CD14-positive monocyte (primary cell): ENCODE measurements around the gene APCDD1L. TPM values are rescaled to one million over a fixed set of nuclear protein-coding genes. Genes with fewer than 3 reads are reported as not detected.
"Not testable (repeated sequence)": the region's sequence is repeated elsewhere in the genome, so short reads cannot be mapped to it uniquely, and the experiment has no call there.

Experiments
- DNase-seq, 3 donors: peaks; one replicate each; pipeline ENCODE4 v3.0.0-alpha.2; 2011 to 2022
- H2AFZ ChIP-seq: 2 replicates; pipeline ENCODE4 v1.6.0; 2012; ENCODE audit warnings: mild to moderate bottlenecking, low read depth, low read length, inconsistent platforms; ENCODE audit not compliant: insufficient read depth, poor library complexity, severe bottlenecking
- H3K27ac ChIP-seq, 2 donors: 1 replicate in 1 of 2; 2 replicates in 1 of 2; pipeline ENCODE4 v1.5.1; 2012 to 2013; ENCODE audit warnings: low read length in 2 of 2, control low read depth in 1 of 2, inconsistent platforms in 1 of 2, low read depth in 1 of 2, mild to moderate bottlenecking in 1 of 2
- H3K27me3 ChIP-seq, 2 donors: one replicate each; pipeline versions ENCODE4 v1.6.0 to v1.6.1; 2011 to 2013; ENCODE audit warnings: low read length in 2 of 2; ENCODE audit not compliant: control insufficient read depth in 2 of 2, insufficient read depth in 2 of 2
- H3K36me3 ChIP-seq, 2 donors: replicated peaks in 1 of 2; 1 replicate in 1 of 2; 2 replicates in 1 of 2; pipeline versions ENCODE4 v1.5.1 to v1.6.1; 2012 to 2013; ENCODE audit warnings: low read length in 2 of 2, control low read depth in 1 of 2, inconsistent platforms in 1 of 2, mild to moderate bottlenecking in 1 of 2; ENCODE audit not compliant: insufficient read depth in 2 of 2, control insufficient read depth in 1 of 2
- H3K4me1 ChIP-seq, 2 donors: 1 replicate in 1 of 2; 2 replicates in 1 of 2; pipeline versions ENCODE4 v1.5.1 to v1.6.1; 2012 to 2013; ENCODE audit warnings: low read length in 2 of 2, control low read depth in 1 of 2, inconsistent platforms in 1 of 2, mild to moderate bottlenecking in 1 of 2, moderate library complexity in 1 of 2; ENCODE audit not compliant: insufficient read depth in 2 of 2, control insufficient read depth in 1 of 2
- H3K4me2 ChIP-seq: replicated peaks from 2 replicates; pipeline ENCODE3; 2012; ENCODE audit warnings: low read length, moderate library complexity, mild to moderate bottlenecking; ENCODE audit not compliant: poor library complexity, severe bottlenecking; ENCODE audit errors: extremely low read depth
- H3K4me3 ChIP-seq, 3 experiments: fragments of 200-600 bp in 1 of 3; sonication (generic) in 1 of 3; replicated peaks in 1 of 3; 1 replicate in 2 of 3; 2 replicates in 1 of 3; pipeline ENCODE4 v1.5.1; 2011 to 2013; ENCODE audit warnings: low read length in 3 of 3, mild to moderate bottlenecking in 3 of 3, control low read depth in 2 of 3, low read depth in 2 of 3, inconsistent platforms in 1 of 3, moderate library complexity in 1 of 3
- H3K79me2 ChIP-seq: 2 replicates; pipeline ENCODE4 v1.6.0; 2012; ENCODE audit warnings: mild to moderate bottlenecking, control low read depth, inconsistent platforms, low read length, moderate library complexity; ENCODE audit not compliant: insufficient read depth
- H3K9ac ChIP-seq: 2 replicates; pipeline ENCODE4 v1.6.0; 2017; ENCODE audit warnings: low read length, mild to moderate bottlenecking; ENCODE audit not compliant: insufficient read depth, poor library complexity, severe bottlenecking
- H3K9me3 ChIP-seq, 2 donors: replicated peaks in 1 of 2; 1 replicate in 1 of 2; 2 replicates in 1 of 2; pipeline versions ENCODE4 v1.5.1 to v1.6.1; 2012 to 2013; ENCODE audit warnings: low read length in 2 of 2, control low read depth in 1 of 2; ENCODE audit not compliant: control insufficient read depth in 1 of 2, insufficient read depth in 1 of 2
- H4K20me1 ChIP-seq: 2 replicates; pipeline ENCODE4 v1.6.0; 2012; ENCODE audit warnings: mild to moderate bottlenecking, low read length, control low read depth, moderate library complexity; ENCODE audit not compliant: insufficient read depth
- H3K27ac Mint-ChIP-seq, 7 donors: one replicate each; pipeline ENCODE4 v1.8.0; 2020; ENCODE audit warnings: mild to moderate bottlenecking in 7 of 7, mixed read lengths in 7 of 7, moderate library complexity in 6 of 7, inconsistent platforms in 2 of 7
- H3K27me3 Mint-ChIP-seq, 3 donors: one replicate each; pipeline ENCODE4 v1.8.0; 2021 to 2022; ENCODE audit warnings: low read depth in 3 of 3, mild to moderate bottlenecking in 3 of 3, mixed read lengths in 3 of 3, moderate library complexity in 3 of 3, inconsistent platforms in 1 of 3
- H3K36me3 Mint-ChIP-seq, 2 donors: one replicate each; pipeline ENCODE4 v1.8.0; 2020; ENCODE audit warnings: mixed read lengths in 2 of 2, inconsistent platforms in 1 of 2, mild to moderate bottlenecking in 1 of 2
- H3K4me1 Mint-ChIP-seq: one replicate; pipeline ENCODE4 v1.8.0; 2020; ENCODE audit warnings: mild to moderate bottlenecking, mixed read lengths
- H3K4me3 Mint-ChIP-seq, 2 donors: one replicate each; pipeline ENCODE4 v1.8.0; 2020; ENCODE audit warnings: mild to moderate bottlenecking in 2 of 2, mixed read lengths in 2 of 2, moderate library complexity in 1 of 2
- H3K9me3 Mint-ChIP-seq, 7 donors: one replicate each; pipeline ENCODE4 v1.8.0; 2020 to 2022; ENCODE audit warnings: mixed read lengths in 7 of 7, mild to moderate bottlenecking in 6 of 7, moderate library complexity in 6 of 7, inconsistent platforms in 2 of 7
- CTCF ChIP-seq: fragments of 200-600 bp; IDR thresholded peaks from one replicate; pipeline ENCODE4 v1.8.0; 2022; ENCODE audit warnings: antibody characterized with exemption, mild to moderate bottlenecking
- WGBS: methylation state at CpG from one replicate; pipeline ENCODE4 v1.1.5; 2013; ENCODE audit warnings: missing lambda C conversion rate; ENCODE audit not compliant: insufficient coverage; 5-methylcytosine and 5-hydroxymethylcytosine counted together
- intact Hi-C, 2 donors: fragments of 100-400 bp; cut with micrococcal nuclease; formaldehyde crosslinking; loops; one replicate each; pipeline versions ENCODE4 v1.15.0 to v1.15.1; 2023
- polyA plus RNA-seq, 3 donors: library from polyadenylated mRNA; depleted of rRNA in 1 of 3; unstranded in 2 of 3; stranded (reverse) in 1 of 3; fragments of 300-500 nt in 2 of 3; fragments of >200 nt in 1 of 3; fragmentation: Illumina TruSeq in 2 of 3; gene quantifications; 1 replicate in 2 of 3; 2 replicates in 1 of 3; pipeline ENCODE4 v1.2.3, GENCODE V29; 2012 to 2021

The APCDD1L gene
- polyA plus RNA-seq, 3 donors = not detected

GRCh38 chr20:58510921-58511320 is 4.3 kb downstream of the APCDD1L start:
- Mint-ChIP-seq H3K36me3 (no peaks in the 10 kb centered on the region), H3K27me3 (peaks cover 28 to 39% (median 34%) of the 10 kb centered on the region in 3 donors)
- intact Hi-C loops = no loop called here

GRCh38 chr20:58508762-58509395 is 6.3 kb downstream of the APCDD1L start:
- H3K4me1 Mint-ChIP-seq = no peaks in the 10 kb centered on the region
- H3K27ac ChIP-seq = no peak overlapping the region
- H3K4me3 ChIP-seq = no peak overlapping the region
- no peaks in the 10 kb centered on the region for H3K4me1 ChIP-seq
- WGBS = 90% methylated on average over 17 of the region's 17 CpGs
- no peak overlapping the region for H3K9ac ChIP-seq
- H3K36me3 ChIP-seq = no peaks in the 10 kb centered on the region
- no peaks in the 10 kb centered on the region for H3K36me3 Mint-ChIP-seq
- H2AFZ ChIP-seq = no peak overlapping the region
- no peaks in the 10 kb centered on the region for H3K79me2 ChIP-seq
- H3K9me3 Mint-ChIP-seq = peaks cover 7 to 34% (median 25%) of the 10 kb centered on the region in 7 donors
- no peak for TF ChIP-seq CTCF
- no peak overlapping the region for H3K4me3 Mint-ChIP-seq
- intact Hi-C loops = no loop called here
- no peaks in the 10 kb centered on the region for H4K20me1 ChIP-seq
- no peak overlapping the region for H3K4me2 ChIP-seq
- no peak overlapping the region for H3K27ac Mint-ChIP-seq
- peaks cover 0 to 5% of the 10 kb centered on the region in 2 donors for H3K27me3 ChIP-seq
- H3K27me3 Mint-ChIP-seq = peaks cover 8 to 20% (median 14%) of the 10 kb centered on the region in 3 donors
- H3K9me3 ChIP-seq = peaks cover 29 to 30% of the 10 kb centered on the region in 2 donors
- no peak for DNase-seq

More at GRCh38 chr20:58510921-58511320, 4.3 kb downstream of the APCDD1L start:
- no peak for TF ChIP-seq CTCF
- 50% methylated on average over 1 of the region's 2 CpGs for WGBS
- H3K36me3 ChIP-seq = no peaks in the 10 kb centered on the region
- no peaks in the 10 kb centered on the region for H3K4me1 ChIP-seq
- H3K9me3 ChIP-seq = peaks cover 11% of the 10 kb centered on the region in 2 donors
- no peak for DNase-seq
- Mint-ChIP-seq H3K4me1 (no peaks in the 10 kb centered on the region), H3K4me3 (no peak overlapping the region), H3K27ac (no peak overlapping the region), H3K9me3 (peaks cover 0 to 18% (median 13%) of the 10 kb centered on the region in 7 donors)
- H2AFZ ChIP-seq = no peak overlapping the region
- H3K79me2 ChIP-seq = no peaks in the 10 kb centered on the region
- H3K4me3 ChIP-seq = no peak overlapping the region
- H3K27ac ChIP-seq = no peak overlapping the region
- no peak overlapping the region for H3K9ac ChIP-seq
- H3K4me2 ChIP-seq = no peak overlapping the region
- H4K20me1 ChIP-seq = no peaks in the 10 kb centered on the region
- peaks cover 0 to 24% of the 10 kb centered on the region in 2 donors for H3K27me3 ChIP-seq

- H3K27me3 Mint-ChIP-seq, H3K4me3 ChIP-seq, H3K4me3 Mint-ChIP-seq, H3K9ac ChIP-seq, H2AFZ ChIP-seq, H4K20me1 ChIP-seq, intact Hi-C loops, DNase-seq, H3K79me2 ChIP-seq, H3K4me1 ChIP-seq, H3K36me3 ChIP-seq, H3K36me3 Mint-ChIP-seq, H3K27ac ChIP-seq, H3K4me2 ChIP-seq, H3K27ac Mint-ChIP-seq, H3K4me1 Mint-ChIP-seq, H3K27me3 ChIP-seq: not testable (repeated sequence)
- WGBS = no CpG with 5 or more reads among the region's 3 CpGs
- H3K9me3 ChIP-seq = peaks cover 33 to 39% of the 10 kb centered on the region in 2 donors
- peaks cover 8 to 46% (median 32%) of the 10 kb centered on the region in 7 donors for H3K9me3 Mint-ChIP-seq
Measured at GRCh38 chr20:58506999-58507398, 8.2 kb downstream of the APCDD1L start.
